Transverse colon (tissue), 4 donors: ENCODE data around the gene ZC3H12D.

ENCODE experiments used
- CTCF ChIP-seq, 5 experiments: fragments of 200-600 bp in 3 of 5; fragments of 450-650 bp in 2 of 5; sonication (generic) in 3 of 5; IDR thresholded peaks; 1 replicate in 2 of 5; 2 replicates in 3 of 5; pipeline ENCODE4 v1.5.1; 2016 to 2017; ENCODE audit warnings: antibody characterized with exemption in 5 of 5, inconsistent platforms in 3 of 5, mild to moderate bottlenecking in 2 of 5, moderate library complexity in 1 of 5
- EP300 ChIP-seq: sonication (generic); formaldehyde crosslinking; IDR thresholded peaks from one replicate; pipeline ENCODE4 v1.6.1; 2017; ENCODE audit warnings: antibody characterized with exemption, low read depth
- POLR2AphosphoS5 ChIP-seq, 3 donors: sonication (generic); formaldehyde crosslinking; IDR thresholded peaks; one replicate each; pipeline ENCODE4 v1.6.1; 2016; ENCODE audit warnings: antibody characterized with exemption in 3 of 3

DNA sequence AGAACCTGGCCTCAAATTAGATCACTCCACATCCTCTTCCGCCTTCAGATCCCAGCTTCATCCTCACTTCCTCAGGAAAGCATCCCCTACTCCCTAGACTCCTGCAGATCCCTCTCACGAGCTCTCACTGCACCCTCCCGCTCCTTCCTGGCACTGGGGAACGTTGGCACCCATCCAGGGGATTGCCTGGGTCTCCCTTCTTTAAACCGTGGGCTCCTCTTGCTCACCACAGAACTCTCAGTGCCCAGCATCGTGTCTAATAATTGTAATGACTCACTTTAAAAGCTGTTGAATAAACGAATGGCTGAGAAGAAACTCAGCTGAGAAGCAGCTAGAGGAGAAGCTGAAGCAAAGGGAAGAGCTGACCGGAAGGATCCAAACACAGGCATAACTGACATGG, 20.4 kb downstream of the ZC3H12D start:
- TF ChIP-seq CTCF (IDR thresholded peaks at IDR 0.05) (no peak), POLR2AphosphoS5 (IDR thresholded peaks at IDR 0.05) (no peak), EP300 (no peak)
